Left ventricle myocardium inferior (tissue), 1 donor: Measurements from ENCODE around the gene PHLDA2. TPM values are rescaled to one million over a fixed set of nuclear protein-coding genes. Genes with fewer than 3 reads are reported as not detected.

Source experiments
- DNase-seq: peaks from one replicate; pipeline ENCODE4 v3.0.0-alpha.2; 2020
- H3K27ac ChIP-seq: fragments of 200-600 bp; replicated peaks from 2 replicates; pipeline ENCODE4 v1.8.0; 2021
- H3K27me3 ChIP-seq: fragments of 200-600 bp; 2 replicates; pipeline ENCODE4 v1.8.0; 2021; ENCODE audit warnings: low read depth
- H3K36me3 ChIP-seq: fragments of 200-600 bp; 2 replicates; pipeline ENCODE4 v1.8.0; 2021
- H3K4me1 ChIP-seq: fragments of 200-600 bp; 2 replicates; pipeline ENCODE4 v1.8.0; 2021
- H3K4me3 ChIP-seq: fragments of 200-600 bp; 2 replicates; pipeline ENCODE4 v1.8.0; 2021; ENCODE audit warnings: mild to moderate bottlenecking, moderate library complexity
- H3K9me3 ChIP-seq: fragments of 200-600 bp; replicated peaks from 2 replicates; pipeline ENCODE4 v1.8.0; 2021
- intact Hi-C: fragments of 100-400 bp; cut with micrococcal nuclease; formaldehyde crosslinking; loops from one replicate; pipeline ENCODE4 v1.11.0; 2022
- total RNA-seq: library from RNA; stranded (reverse); fragmentation: NEBNext Ultra II Directional; extraction: Animal tissue kit (Norgen Biotek cat#: 25700); gene quantifications from one replicate; pipeline ENCODE4 v1.2.1, GENCODE V29; 2021
- TF ChIP-seq, protein P1 (sequence below): fragments of 200-600 bp; IDR thresholded peaks from 2 replicates; pipeline ENCODE4 v1.8.0; 2021; ENCODE audit warnings: antibody characterized with exemption, mild to moderate bottlenecking, borderline replicate concordance
- donor health status: DM: no; HTN: yes; CAD: no; lungs with severe emphysema.

PHLDA2 gene
- total RNA-seq, 1 donor from 2014 or later: not detected

- no peaks in the 10 kb centered on the region for H3K36me3 ChIP-seq
- TF ChIP-seq, protein P1, sequence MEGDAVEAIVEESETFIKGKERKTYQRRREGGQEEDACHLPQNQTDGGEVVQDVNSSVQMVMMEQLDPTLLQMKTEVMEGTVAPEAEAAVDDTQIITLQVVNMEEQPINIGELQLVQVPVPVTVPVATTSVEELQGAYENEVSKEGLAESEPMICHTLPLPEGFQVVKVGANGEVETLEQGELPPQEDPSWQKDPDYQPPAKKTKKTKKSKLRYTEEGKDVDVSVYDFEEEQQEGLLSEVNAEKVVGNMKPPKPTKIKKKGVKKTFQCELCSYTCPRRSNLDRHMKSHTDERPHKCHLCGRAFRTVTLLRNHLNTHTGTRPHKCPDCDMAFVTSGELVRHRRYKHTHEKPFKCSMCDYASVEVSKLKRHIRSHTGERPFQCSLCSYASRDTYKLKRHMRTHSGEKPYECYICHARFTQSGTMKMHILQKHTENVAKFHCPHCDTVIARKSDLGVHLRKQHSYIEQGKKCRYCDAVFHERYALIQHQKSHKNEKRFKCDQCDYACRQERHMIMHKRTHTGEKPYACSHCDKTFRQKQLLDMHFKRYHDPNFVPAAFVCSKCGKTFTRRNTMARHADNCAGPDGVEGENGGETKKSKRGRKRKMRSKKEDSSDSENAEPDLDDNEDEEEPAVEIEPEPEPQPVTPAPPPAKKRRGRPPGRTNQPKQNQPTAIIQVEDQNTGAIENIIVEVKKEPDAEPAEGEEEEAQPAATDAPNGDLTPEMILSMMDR: no peak
- no peak overlapping the region for H3K4me3 ChIP-seq
- peaks cover 6% of the 10 kb centered on the region for H3K27me3 ChIP-seq
- H3K4me1 ChIP-seq: peaks cover 26% of the 10 kb centered on the region
- intact Hi-C loops: no loop called here
- DNase-seq: no peak
- no peaks in the 10 kb centered on the region for H3K9me3 ChIP-seq
- H3K27ac ChIP-seq: no peak overlapping the region
Measured at GRCh38 chr11:2917842-2918490, 11.3 kb downstream of the PHLDA2 start.

DNA sequence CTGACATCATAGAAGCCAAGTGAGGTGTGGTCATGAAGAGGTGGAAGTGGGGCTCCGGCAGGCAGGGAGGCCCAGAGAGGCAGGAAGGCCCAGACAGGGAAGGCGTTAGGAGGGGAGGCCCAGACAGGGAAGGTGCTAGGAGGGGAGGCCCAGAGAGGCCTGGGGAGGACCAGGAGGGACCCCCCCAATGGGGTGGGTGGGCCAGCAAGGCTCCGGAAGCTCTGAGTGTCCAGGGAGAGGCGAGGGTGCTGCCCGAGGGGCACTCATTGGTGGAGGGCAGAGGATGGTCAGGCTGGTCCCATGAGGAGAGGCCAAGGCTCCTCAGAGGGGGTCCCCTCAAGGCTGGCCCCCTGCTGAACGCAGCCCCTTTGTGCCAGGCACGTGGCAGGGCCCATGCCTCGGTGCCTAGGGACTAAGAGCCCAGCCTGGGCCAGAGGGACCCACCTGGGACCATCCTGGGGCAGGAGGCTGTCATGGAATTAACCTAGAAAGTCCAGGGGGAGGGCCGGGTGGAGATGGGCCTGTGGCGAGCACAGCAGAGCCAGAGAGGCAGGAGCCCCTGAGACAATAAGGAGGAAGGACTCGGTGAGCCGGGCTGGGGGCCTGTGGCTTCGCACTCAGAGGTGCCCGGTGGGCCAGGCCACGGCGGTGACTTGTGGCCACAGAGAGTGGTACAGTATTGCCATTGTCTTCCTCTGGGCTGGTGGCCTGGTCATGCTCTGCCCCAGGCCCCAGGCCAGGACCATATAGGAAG is 12.2 kb downstream of the PHLDA2 start:
- Histone ChIP-seq H3K36me3 (no peaks in the 10 kb centered on the region), H3K27ac (no peak overlapping the region)
- intact Hi-C loops: no loop called here

GRCh38 chr11:2916114-2916891 is 12.9 kb downstream of the PHLDA2 start:
- no peak overlapping the region for H3K27ac ChIP-seq
- no peak for DNase-seq

More for the DNA sequence above, 12.2 kb downstream of the PHLDA2 start:
- H3K4me1 ChIP-seq: peaks cover 26% of the 10 kb centered on the region
- TF ChIP-seq, protein P1: no peak
- DNase-seq: no peak
- no peak overlapping the region for H3K4me3 ChIP-seq
- peaks cover 4% of the 10 kb centered on the region for H3K27me3 ChIP-seq
- H3K9me3 ChIP-seq: no peaks in the 10 kb centered on the region

DNA sequence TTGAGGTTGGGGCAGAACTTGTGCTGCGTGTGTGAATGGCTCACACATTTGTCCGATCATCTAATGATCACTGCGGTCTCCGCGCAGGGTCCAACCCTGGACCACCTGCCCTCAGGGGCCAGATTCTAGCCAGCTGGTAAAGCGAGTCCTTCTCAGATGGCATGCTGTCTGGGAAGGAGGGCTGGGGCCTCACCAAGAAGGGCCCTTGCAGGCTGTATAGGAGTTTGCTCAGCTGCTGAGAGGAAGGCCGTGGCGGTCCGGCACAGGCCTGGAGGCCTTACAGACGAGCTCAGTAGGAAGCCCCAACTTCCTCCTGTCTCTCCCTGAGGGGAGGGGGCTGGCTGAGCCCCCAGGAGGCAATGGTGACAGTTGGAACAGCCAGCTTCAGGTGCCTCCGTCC is 13.7 kb downstream of the PHLDA2 start:
- H3K4me1 ChIP-seq: peaks cover 29% of the 10 kb centered on the region
- H3K36me3 ChIP-seq: no peaks in the 10 kb centered on the region
- TF ChIP-seq, protein P1: no peak
- intact Hi-C loops: no loop called here
- H3K9me3 ChIP-seq: no peaks in the 10 kb centered on the region
- DNase-seq: no peak
- peak overlapping the region; percentile 47 for H3K4me3 ChIP-seq
- no peaks in the 10 kb centered on the region for H3K27me3 ChIP-seq
- H3K27ac ChIP-seq: no peak overlapping the region

More at GRCh38 chr11:2916114-2916891, 12.9 kb downstream of the PHLDA2 start:
- Histone ChIP-seq H3K27me3 (no peaks in the 10 kb centered on the region), H3K4me3 (no peak overlapping the region), H3K36me3 (no peaks in the 10 kb centered on the region), H3K4me1 (peaks cover 29% of the 10 kb centered on the region), H3K9me3 (no peaks in the 10 kb centered on the region)
- TF ChIP-seq, protein P1: no peak
- intact Hi-C loops: no loop called here

- no peaks in the 10 kb centered on the region for H3K9me3 ChIP-seq
- peak overlapping the region; percentile 65 for H3K27ac ChIP-seq
- no peaks in the 10 kb centered on the region for H3K36me3 ChIP-seq
- intact Hi-C loops: no loop called here
- peak overlapping the region; percentile 47 for H3K4me3 ChIP-seq
- H3K4me1 ChIP-seq: peaks cover 27% of the 10 kb centered on the region
- TF ChIP-seq, protein P1: no peak
- peaks cover 3% of the 10 kb centered on the region for H3K27me3 ChIP-seq
- peak; percentile 76 for DNase-seq
Measured at GRCh38 chr11:2914455-2915195, 14.6 kb downstream of the PHLDA2 start.
